NB4 (cell line): ENCODE data around the gene HNRNPDL.

Source experiments
- POLR2A ChIP-seq: IDR thresholded peaks from 2 replicates; pipeline ENCODE4 v1.6.1; 2011; ENCODE audit warnings: mild to moderate bottlenecking; ENCODE audit not compliant: insufficient read length; ENCODE audit errors: extremely low read depth
- TF ChIP-seq, protein P1 (sequence below): IDR thresholded peaks from one replicate; pipeline ENCODE4 v1.5.1; 2012; ENCODE audit warnings: low read depth, low read length

DNA sequence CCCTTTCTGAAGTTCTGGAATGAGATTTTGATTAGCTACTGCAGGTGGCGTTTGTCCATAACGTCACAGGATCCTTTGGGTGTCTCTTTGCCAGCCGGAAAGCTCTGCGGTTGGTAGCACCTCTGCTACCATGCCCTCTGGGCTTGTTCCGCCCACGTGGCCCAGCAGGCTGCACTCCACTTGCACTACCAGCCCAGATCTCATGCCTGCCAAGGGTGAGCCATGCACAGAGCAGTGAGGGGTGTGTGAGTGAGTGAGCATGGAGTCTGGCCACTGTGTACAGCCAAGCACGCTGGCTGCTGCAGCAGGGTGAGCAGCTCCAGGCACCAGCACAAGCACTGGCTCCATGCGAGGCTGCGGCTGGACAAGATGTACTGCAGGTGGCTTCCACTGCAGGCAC is 49.9 kb downstream of the HNRNPDL start:
- TF ChIP-seq, protein P1, sequence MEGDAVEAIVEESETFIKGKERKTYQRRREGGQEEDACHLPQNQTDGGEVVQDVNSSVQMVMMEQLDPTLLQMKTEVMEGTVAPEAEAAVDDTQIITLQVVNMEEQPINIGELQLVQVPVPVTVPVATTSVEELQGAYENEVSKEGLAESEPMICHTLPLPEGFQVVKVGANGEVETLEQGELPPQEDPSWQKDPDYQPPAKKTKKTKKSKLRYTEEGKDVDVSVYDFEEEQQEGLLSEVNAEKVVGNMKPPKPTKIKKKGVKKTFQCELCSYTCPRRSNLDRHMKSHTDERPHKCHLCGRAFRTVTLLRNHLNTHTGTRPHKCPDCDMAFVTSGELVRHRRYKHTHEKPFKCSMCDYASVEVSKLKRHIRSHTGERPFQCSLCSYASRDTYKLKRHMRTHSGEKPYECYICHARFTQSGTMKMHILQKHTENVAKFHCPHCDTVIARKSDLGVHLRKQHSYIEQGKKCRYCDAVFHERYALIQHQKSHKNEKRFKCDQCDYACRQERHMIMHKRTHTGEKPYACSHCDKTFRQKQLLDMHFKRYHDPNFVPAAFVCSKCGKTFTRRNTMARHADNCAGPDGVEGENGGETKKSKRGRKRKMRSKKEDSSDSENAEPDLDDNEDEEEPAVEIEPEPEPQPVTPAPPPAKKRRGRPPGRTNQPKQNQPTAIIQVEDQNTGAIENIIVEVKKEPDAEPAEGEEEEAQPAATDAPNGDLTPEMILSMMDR = no peak
- TF ChIP-seq POLR2A = no peak
